AG04450 (cell line): Measurements from ENCODE around the gene ETV1. TPM values are rescaled to one million over a fixed set of nuclear protein-coding genes. Genes with fewer than 3 reads are reported as not detected.

Experiments
- CTCF ChIA-PET: fragments of 300-600, 350-600 bp; formaldehyde crosslinking; extraction: SDS; loops from one replicate; lab custom pipeline; 2022; ENCODE audit warnings: antibody characterized with exemption, inconsistent platforms; lab: Charles Lee
- POLR2A ChIA-PET: fragments of 350-600 bp; formaldehyde crosslinking; extraction: SDS; loops from one replicate; lab custom pipeline; 2021; ENCODE audit warnings: antibody characterized with exemption, inconsistent platforms; lab: Yijun Ruan, JAX
- DNase-seq: peaks from one replicate; pipeline ENCODE4 v3.0.0-alpha.2; 2011; ENCODE audit warnings: low read depth, low spot score
- H3K27ac ChIP-seq: one replicate; pipeline ENCODE4 v1.5.1; 2012; ENCODE audit warnings: low read depth, low read length, control low read depth
- H3K27me3 ChIP-seq: one replicate; pipeline ENCODE4 v1.6.0; 2012; ENCODE audit warnings: low read length; ENCODE audit not compliant: control insufficient read depth, insufficient read depth
- H3K4me3 ChIP-seq: 2 replicates; pipeline ENCODE4 v1.5.1; 2011; ENCODE audit warnings: mild to moderate bottlenecking, low read depth, low read length, control low read depth
- H3K9me3 ChIP-seq: 2 replicates; pipeline ENCODE4 v1.5.1; 2012; ENCODE audit warnings: low read length; ENCODE audit not compliant: control insufficient read depth, insufficient read depth
- CTCF ChIP-seq: IDR thresholded peaks from 2 replicates; pipeline ENCODE4 v1.5.1; 2011; ENCODE audit warnings: low read depth, low read length, control low read depth, inconsistent platforms
- polyA plus RNA-seq: library from polyadenylated mRNA; depleted of rRNA; stranded (reverse); fragments of >200 nt; gene quantifications from 2 replicates; pipeline ENCODE4 v1.2.3, GENCODE V29; 2011

Gene ETV1
- polyA plus RNA-seq, 1 experiment = 14.9 TPM

- CTCF ChIA-PET = no interaction called here
- H3K4me3 ChIP-seq = no peak overlapping the region
- POLR2A ChIA-PET = no interaction called here
- DNase-seq = no peak
- H3K9me3 ChIP-seq = no peaks in the 10 kb centered on the region
- H3K27ac ChIP-seq = no peak overlapping the region
- TF ChIP-seq CTCF = no peak
- no peaks in the 10 kb centered on the region for H3K27me3 ChIP-seq
These were observed 95.1 kb downstream of the ETV1 start for GRCh38 chr7:13894377-13894776.

DNA sequence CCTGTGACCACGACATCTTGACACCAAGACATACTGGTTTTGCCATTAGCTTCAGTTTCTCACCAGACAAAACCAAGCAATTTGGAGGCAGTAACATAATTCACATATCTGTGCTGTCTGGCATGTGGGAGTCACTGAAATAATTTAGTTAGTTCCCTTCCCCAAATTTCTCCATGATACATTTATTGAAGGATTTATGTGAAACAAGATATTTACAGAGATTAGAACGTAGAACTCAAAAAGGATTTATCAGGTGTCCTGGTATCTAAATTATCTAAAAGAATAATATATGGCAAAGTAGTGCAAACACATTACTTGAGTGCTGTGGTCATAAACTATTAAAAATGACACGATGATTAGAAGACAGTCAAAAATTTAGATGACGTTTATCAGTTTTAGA lies 98.7 kb downstream of the ETV1 start:
- H3K9me3 ChIP-seq = no peaks in the 10 kb centered on the region
- no peaks in the 10 kb centered on the region for H3K27me3 ChIP-seq
- ChIA-PET POLR2A (no interaction called here), CTCF (interaction anchor here (1.0 kb wide), 1 partner anchor 42 kb away, joined by 3 read pairs; no protein-coding TSS in a partner anchor)
- H3K27ac ChIP-seq = no peak overlapping the region
- no peak for DNase-seq
- no peak overlapping the region for H3K4me3 ChIP-seq
- no peak for TF ChIP-seq CTCF

DNA sequence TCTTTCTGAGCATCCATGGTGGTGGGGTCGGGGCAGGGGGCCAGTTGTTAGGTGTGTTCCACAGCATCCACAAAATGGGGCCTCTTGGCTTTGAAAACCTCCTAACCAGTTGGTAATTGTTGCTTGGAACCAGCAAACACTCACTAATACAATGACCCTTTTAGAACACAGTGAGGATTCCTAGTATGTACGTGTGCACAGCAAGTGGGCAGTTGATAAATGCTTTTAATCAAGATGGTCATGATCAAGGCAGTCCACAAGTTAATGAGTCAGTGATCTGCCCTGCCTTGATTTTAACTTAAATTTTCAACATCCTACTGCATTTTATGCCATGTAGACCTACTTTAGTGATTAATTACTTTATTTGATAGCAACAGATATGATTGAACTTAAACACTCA lies 103.1 kb downstream of the ETV1 start:
- CTCF ChIA-PET = no interaction called here
- no peak for TF ChIP-seq CTCF
- POLR2A ChIA-PET = no interaction called here

DNA sequence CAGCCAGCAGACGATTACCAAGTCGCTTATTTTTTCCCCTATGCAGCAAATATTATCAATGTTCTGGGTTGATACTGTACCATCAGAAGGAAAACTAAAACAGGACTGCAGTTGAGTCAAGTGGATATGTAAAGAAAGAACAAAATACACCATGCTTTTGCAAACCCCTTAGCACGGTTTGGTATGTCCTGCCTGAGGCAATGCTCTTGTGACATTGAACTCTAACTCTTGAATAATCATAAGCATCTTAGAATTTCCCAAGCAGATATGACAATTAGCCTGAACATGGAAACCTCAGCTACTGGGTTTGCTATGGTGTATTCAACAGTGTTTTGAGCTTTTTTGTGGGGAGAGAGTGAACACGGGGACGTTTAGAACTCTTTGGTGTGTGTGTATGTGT lies 107.4 kb downstream of the ETV1 start:
- ChIA-PET CTCF (interaction anchor here (0.6 kb wide), 1 partner anchor 832 kb away, joined by 3 read pairs; no protein-coding TSS in a partner anchor), POLR2A (no interaction called here)
- TF ChIP-seq CTCF = no peak
- Histone ChIP-seq H3K9me3 (no peaks in the 10 kb centered on the region), H3K27me3 (no peaks in the 10 kb centered on the region), H3K27ac (no peak overlapping the region), H3K4me3 (no peak overlapping the region)
- DNase-seq = no peak

More for the DNA sequence above, 103.1 kb downstream of the ETV1 start:
- H3K27ac ChIP-seq = no peak overlapping the region
- no peaks in the 10 kb centered on the region for H3K9me3 ChIP-seq
- H3K4me3 ChIP-seq = no peak overlapping the region
- no peak for DNase-seq
- no peaks in the 10 kb centered on the region for H3K27me3 ChIP-seq

DNA sequence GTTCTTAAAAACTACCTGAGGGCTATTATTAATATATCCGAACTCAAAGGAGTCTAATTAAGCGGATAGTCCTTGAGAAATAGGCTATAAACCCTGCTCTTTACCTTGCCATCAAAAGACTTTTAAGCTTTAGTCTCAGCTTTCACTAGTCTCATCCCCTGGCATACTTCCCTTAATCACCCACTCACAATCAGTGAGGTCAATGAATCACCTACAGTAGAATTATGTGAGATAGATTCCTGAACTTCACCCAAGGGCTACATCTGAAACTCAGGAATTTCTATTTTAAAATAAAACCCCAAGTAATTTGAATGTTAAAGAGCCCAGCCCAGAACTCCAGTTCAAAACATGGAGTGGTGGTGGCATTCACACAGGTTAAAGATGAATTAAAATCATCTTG lies 108.7 kb downstream of the ETV1 start:
- no peak overlapping the region for H3K4me3 ChIP-seq
- H3K27ac ChIP-seq = no peak overlapping the region
- POLR2A ChIA-PET = interaction anchor here (1.4 kb wide), 1 partner anchor 40 kb away, joined by 3 read pairs; no protein-coding TSS in a partner anchor
- CTCF ChIA-PET = no interaction called here
- H3K27me3 ChIP-seq = no peaks in the 10 kb centered on the region
- peak; percentile 63 for DNase-seq
- no peaks in the 10 kb centered on the region for H3K9me3 ChIP-seq
- no peak for TF ChIP-seq CTCF
